Suprapubic skin (tissue), 3 donors: Measurements from ENCODE around the gene SORCS2.

Experiments
- POLR2AphosphoS5 ChIP-seq, 3 donors: sonication (generic); formaldehyde crosslinking; IDR thresholded peaks; one replicate each; pipeline ENCODE4 v1.6.1; 2017; ENCODE audit warnings: antibody characterized with exemption in 3 of 3
- TF ChIP-seq, protein P1 (sequence below), 2 donors: fragments of 200-600 bp in 1 of 2; fragments of 450-650 bp in 1 of 2; sonication (generic) in 1 of 2; IDR thresholded peaks; one replicate each; pipeline ENCODE4 v1.5.1; 2016 to 2019; ENCODE audit warnings: antibody characterized with exemption in 2 of 2, mild to moderate bottlenecking in 1 of 2, moderate library complexity in 1 of 2

DNA sequence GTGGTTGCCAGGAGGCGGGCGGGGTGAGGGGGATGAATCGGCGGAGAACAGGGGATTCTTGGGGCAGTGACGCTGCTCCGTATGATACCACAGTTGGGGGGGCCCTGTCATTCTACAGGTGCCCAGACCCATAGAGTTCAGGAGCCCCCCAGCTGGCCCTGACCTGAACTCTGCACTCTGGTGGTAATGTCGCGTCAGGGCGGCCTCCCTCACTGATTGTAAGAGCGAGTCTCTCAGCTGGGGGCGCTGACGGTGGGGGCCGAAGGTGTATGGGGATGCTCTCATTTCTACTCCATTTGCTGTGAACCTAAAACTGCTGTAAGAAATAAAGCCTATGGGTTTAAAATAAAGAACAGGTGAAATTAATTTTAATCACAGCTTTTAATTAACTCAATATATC, 334.2 kb downstream of the SORCS2 start:
- TF ChIP-seq, protein P1, sequence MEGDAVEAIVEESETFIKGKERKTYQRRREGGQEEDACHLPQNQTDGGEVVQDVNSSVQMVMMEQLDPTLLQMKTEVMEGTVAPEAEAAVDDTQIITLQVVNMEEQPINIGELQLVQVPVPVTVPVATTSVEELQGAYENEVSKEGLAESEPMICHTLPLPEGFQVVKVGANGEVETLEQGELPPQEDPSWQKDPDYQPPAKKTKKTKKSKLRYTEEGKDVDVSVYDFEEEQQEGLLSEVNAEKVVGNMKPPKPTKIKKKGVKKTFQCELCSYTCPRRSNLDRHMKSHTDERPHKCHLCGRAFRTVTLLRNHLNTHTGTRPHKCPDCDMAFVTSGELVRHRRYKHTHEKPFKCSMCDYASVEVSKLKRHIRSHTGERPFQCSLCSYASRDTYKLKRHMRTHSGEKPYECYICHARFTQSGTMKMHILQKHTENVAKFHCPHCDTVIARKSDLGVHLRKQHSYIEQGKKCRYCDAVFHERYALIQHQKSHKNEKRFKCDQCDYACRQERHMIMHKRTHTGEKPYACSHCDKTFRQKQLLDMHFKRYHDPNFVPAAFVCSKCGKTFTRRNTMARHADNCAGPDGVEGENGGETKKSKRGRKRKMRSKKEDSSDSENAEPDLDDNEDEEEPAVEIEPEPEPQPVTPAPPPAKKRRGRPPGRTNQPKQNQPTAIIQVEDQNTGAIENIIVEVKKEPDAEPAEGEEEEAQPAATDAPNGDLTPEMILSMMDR (IDR thresholded peaks at IDR 0.05), result no peak
- TF ChIP-seq POLR2AphosphoS5 (IDR thresholded peaks at IDR 0.05), result no peak
